ENCODE results near the gene MAP7. TPM values are rescaled to one million over a fixed set of nuclear protein-coding genes. Genes with fewer than 3 reads are reported as not detected.

The MAP7 gene
- total RNA-seq, 1 donor, result 0.36 TPM

- TF ChIP-seq, protein P1, sequence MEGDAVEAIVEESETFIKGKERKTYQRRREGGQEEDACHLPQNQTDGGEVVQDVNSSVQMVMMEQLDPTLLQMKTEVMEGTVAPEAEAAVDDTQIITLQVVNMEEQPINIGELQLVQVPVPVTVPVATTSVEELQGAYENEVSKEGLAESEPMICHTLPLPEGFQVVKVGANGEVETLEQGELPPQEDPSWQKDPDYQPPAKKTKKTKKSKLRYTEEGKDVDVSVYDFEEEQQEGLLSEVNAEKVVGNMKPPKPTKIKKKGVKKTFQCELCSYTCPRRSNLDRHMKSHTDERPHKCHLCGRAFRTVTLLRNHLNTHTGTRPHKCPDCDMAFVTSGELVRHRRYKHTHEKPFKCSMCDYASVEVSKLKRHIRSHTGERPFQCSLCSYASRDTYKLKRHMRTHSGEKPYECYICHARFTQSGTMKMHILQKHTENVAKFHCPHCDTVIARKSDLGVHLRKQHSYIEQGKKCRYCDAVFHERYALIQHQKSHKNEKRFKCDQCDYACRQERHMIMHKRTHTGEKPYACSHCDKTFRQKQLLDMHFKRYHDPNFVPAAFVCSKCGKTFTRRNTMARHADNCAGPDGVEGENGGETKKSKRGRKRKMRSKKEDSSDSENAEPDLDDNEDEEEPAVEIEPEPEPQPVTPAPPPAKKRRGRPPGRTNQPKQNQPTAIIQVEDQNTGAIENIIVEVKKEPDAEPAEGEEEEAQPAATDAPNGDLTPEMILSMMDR (IDR thresholded peaks at IDR 0.05; ENCODE audit: insufficient read depth, low read length), result no peak
- H3K4me3 ChIP-seq (ENCODE audit: low read depth, low read length), result no peak overlapping the region
- DNase-seq (ENCODE audit: low read depth), result no peak
Observed at GRCh38 chr6:136426627-136427377, 123.4 kb downstream of the MAP7 start.

GRCh38 chr6:136425793-136426192 lies 124.4 kb downstream of the MAP7 start:
- TF ChIP-seq, protein P1 (IDR thresholded peaks at IDR 0.05; ENCODE audit: insufficient read depth, low read length), result no peak
- DNase-seq (ENCODE audit: low read depth), result no peak
- no peak overlapping the region for H3K4me3 ChIP-seq (ENCODE audit: low read depth, low read length)

DNA sequence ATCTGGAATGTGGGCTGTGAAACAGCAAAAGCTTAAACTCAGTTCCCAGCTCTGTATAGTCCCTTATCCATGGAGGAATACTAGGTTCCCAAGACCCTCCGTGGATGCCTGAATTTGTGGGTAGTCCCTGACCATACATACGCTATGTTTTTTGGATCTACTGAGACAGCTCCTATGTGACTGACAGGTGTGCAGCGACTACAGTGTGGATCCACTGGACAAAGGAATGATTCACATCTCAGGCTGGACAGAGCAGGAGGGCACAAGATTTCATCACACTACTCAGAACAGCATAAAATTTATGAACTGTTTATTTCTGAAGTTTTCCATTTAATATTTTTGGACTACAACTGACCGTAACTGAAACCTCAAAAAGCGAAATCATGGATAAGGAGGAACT lies 125.3 kb downstream of the MAP7 start:
- TF ChIP-seq, protein P1 (IDR thresholded peaks at IDR 0.05; ENCODE audit: insufficient read depth, low read length), result no peak
- H3K4me3 ChIP-seq (ENCODE audit: low read depth, low read length), result no peak overlapping the region
- no peak for DNase-seq (ENCODE audit: low read depth)

GRCh38 chr6:136424450-136424849 lies 125.8 kb downstream of the MAP7 start:
- H3K4me3 ChIP-seq (ENCODE audit: low read depth, low read length), result no peak overlapping the region
- no peak for DNase-seq (ENCODE audit: low read depth)
- TF ChIP-seq, protein P1 (IDR thresholded peaks at IDR 0.05; ENCODE audit: insufficient read depth, low read length), result no peak

DNA sequence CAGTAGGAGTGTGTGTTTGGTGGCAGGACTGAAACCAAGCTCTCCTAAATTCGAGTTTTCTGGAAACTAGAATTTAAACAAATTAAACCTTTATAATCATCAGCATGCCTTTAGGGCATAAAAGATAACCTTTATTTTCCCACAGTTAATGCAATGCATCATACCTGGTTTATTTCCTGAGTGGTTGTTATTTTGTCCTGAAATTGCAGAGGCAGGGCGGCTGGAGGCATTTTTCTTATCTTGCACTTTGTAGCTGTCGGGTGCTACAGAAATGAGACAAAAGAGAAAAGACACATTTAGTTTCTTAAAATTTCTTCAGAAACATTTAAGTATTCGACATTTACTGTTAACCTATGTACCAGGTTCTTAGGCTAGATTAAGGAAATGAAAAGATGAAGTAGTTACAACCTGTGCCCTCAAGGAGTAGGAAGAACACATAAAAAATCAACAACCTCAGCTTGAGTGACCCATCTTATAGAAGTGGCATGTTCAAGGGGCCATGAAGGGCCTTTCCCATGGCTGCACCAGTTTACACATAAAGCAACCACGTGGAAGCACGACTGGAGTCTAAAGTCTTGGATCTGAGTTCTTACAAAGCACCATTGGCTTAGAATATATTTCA lies 128.6 kb downstream of the MAP7 start:
- DNase-seq (ENCODE audit: low read depth), result no peak
- TF ChIP-seq, protein P1 (IDR thresholded peaks at IDR 0.05; ENCODE audit: insufficient read depth, low read length), result no peak

DNA sequence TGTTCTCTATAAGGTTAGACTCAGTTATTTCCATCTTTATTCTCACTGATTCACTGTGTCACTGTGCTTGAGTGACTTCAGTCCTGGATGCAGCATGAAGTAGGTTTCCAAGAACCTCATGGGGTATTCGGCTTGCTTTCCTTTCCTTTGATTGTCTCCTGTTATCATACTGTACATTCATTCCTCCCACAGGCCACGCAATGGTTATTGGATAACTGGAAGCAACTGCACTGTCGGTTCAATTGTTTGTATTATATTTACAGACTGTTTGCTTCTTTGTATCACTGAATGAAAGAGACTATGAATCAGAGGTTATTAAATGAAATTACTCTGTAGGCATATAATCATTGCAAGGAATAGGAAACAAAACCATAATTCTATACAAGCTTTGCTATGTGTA lies 129.4 kb downstream of the MAP7 start:
- H3K4me3 ChIP-seq (ENCODE audit: low read depth, low read length), result no peak overlapping the region
- TF ChIP-seq, protein P1 (IDR thresholded peaks at IDR 0.05; ENCODE audit: insufficient read depth, low read length), result no peak
- no peak for DNase-seq (ENCODE audit: low read depth)

More for the DNA sequence above, 128.6 kb downstream of the MAP7 start:
- H3K4me3 ChIP-seq (ENCODE audit: low read depth, low read length), result no peak overlapping the region

All from fibroblast of the aortic adventitia (primary cell).